Stromal cell of bone marrow (primary cell): ENCODE measurements around the gene LRRC15.
A peak's percentile ranks its signal among the peaks of the same experiment; 100 is the strongest.

Experiments used
- DNase-seq: peaks from one replicate; pipeline ENCODE4 v3.0.0-alpha.2; 2012; ENCODE audit warnings: low read depth

LRRC15 gene

DNA sequence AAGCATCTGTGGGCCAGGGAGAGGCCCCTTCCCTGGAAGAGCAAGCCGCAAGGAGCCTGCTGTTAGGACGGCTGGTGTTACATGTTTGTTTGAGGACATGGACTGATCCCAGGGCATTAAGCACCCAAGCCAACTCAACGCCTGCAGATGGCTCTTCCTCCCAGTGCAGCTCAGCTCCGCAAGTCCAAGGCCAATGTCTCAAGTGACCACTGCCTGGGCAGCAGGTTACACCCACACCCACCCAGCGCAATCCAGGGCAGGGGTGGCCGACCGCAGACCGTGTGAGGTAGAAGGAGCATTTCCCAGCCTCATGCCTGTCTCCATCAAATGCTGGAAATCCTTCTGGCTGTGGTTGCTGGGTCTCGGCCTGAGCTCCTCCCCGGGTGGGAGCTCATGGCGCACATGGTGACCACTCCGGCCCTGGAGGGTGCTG, 15.0 kb upstream of the LRRC15 start:
- no peak for DNase-seq

- DNase-seq, result no peak
Observed at GRCh38 chr3:194384156-194384555, 14.6 kb upstream of the LRRC15 start.

DNA sequence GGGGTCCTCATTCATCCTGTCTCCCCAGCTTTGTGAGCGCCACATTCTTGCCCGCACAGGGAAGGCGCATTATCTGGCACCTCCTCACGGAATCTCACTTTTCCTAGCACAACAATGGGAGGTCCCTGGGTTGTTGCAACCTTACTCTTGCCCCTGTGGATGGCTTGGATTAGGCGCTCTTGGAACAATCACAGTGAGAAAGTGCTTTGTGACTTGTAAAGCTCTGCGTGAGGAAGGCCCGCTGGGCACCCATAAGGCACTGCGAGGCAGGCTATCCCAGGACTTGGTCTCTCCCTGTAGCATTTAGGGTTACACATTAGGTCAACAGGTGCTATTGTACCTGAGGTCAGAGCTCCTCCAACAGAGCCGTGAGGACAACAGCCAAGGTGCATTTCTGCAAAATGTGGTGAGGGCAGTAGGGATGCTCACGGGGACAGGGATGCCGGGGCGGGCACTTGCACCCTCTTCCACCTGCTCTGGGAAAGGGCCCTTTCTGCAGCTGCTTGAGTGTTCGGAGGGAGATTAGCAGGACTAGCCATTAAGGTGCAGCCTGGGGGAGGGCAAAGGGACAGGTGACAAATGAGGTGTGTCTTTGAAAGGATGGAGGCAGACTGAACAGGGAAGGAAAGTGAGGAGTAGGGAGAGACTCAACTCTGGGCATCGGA, 13.9 kb upstream of the LRRC15 start:
- no peak for DNase-seq

- no peak for DNase-seq
Observed at GRCh38 chr3:194382892-194383223, 13.3 kb upstream of the LRRC15 start.

GRCh38 chr3:194382196-194382891, 12.8 kb upstream of the LRRC15 start:
- DNase-seq, result no peak

- DNase-seq, result no peak
Observed at GRCh38 chr3:194381460-194381875, 11.9 kb upstream of the LRRC15 start.

GRCh38 chr3:194380326-194380725, 10.8 kb upstream of the LRRC15 start:
- no peak for DNase-seq

DNA sequence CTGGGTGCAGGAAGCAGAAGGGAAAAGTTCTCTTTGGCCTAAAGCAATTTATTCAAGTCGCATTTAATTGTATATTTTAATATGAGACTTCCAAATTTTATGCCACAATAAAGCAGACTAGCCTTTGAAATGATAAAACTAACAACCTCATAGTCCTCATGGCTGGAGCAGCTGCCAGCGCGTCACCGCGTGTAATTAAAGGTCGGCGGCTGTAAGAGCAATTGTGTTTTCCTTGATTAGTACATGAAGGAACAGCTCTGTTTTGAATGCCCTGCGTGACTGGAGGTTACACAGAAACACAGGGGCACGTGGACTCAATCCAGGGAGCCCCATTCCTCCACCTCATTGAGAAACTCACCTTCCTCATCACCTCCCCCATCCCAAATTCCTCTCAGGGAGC, 10.1 kb upstream of the LRRC15 start:
- DNase-seq, result no peak

- no peak for DNase-seq
Observed at GRCh38 chr3:194379231-194379630, 9.7 kb upstream of the LRRC15 start.

DNA sequence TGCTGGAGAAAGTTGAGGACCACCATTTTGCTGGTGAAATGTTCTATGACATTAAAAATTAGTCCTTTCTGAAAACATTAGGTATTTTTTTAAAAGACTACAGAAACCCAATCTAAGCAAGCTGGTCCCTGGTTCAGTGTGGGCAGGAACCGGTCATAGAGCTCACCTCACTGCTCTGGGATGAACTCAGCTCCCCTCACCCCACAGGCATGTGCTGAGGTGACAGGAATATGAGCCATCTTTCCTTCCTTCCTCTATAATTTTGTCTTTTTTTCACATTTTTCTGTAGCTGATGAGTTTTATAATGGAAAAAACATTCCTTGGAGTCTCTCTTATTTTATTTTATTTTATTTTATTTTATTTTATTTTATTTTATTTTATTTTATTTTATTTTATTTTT, 8.2 kb upstream of the LRRC15 start:
- DNase-seq, result no peak

DNA sequence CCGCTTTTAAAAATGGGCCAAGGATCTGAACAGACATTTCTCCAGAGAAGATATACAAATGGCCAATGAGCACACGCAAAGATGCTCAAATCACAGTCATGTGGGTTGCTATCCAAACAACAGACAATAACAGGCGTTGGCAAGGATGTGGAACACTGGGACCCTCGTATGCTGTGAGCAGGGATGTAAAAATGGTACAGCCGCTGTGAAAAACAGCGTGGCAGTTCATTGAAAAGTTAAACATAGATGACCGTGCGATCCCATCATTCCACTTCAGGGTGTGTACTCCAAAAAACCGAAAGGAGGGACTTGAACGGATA, 6.7 kb upstream of the LRRC15 start:
- no peak for DNase-seq

GRCh38 chr3:194375473-194376240, 6.1 kb upstream of the LRRC15 start:
- no peak for DNase-seq

GRCh38 chr3:194374935-194375334, 5.4 kb upstream of the LRRC15 start:
- no peak for DNase-seq

- no peak for DNase-seq
Observed at GRCh38 chr3:194373899-194374298, 4.4 kb upstream of the LRRC15 start.

DNA sequence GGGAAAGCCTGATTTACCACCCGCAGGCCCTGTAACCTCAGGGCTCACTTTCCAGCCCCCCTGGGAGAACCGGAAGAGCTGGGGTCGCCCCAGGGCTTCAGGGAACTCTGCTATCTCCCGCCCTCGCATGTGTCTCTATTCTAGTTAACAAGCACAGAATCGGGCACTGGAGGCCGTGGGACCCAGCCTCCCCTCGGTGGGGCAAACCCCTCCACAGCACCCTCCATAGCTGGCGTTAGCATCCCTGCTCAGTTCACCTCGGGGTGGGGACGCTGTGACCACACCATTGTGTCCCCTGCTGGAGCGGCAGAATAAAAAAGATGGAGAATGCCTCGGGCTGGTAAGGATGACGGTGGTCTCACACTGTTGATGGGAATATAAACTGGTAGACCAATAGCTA, 3.5 kb upstream of the LRRC15 start:
- DNase-seq, result no peak

GRCh38 chr3:194370753-194371152, 1.2 kb upstream of the LRRC15 start:
- no peak for DNase-seq

DNA sequence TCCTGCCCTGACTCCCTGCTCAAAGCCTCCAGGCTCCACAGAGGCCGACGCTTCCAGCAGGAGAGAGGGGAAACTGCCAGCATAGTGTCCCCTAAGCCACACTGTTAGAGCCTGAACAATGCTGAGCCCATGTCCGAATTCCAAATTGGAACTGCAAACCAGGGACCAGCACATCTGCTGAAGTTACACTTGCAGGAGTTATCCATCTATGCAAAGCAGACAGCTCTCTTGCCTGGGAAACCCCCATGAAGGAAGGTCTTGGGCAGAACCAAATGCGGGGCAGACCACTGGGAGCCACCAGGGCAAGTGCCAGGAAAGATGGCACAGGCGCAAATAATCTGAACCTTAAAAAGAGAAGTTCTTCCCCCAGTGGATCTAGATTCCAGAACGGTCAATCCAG, 625 bp downstream of the LRRC15 start:
- DNase-seq, result no peak

DNA sequence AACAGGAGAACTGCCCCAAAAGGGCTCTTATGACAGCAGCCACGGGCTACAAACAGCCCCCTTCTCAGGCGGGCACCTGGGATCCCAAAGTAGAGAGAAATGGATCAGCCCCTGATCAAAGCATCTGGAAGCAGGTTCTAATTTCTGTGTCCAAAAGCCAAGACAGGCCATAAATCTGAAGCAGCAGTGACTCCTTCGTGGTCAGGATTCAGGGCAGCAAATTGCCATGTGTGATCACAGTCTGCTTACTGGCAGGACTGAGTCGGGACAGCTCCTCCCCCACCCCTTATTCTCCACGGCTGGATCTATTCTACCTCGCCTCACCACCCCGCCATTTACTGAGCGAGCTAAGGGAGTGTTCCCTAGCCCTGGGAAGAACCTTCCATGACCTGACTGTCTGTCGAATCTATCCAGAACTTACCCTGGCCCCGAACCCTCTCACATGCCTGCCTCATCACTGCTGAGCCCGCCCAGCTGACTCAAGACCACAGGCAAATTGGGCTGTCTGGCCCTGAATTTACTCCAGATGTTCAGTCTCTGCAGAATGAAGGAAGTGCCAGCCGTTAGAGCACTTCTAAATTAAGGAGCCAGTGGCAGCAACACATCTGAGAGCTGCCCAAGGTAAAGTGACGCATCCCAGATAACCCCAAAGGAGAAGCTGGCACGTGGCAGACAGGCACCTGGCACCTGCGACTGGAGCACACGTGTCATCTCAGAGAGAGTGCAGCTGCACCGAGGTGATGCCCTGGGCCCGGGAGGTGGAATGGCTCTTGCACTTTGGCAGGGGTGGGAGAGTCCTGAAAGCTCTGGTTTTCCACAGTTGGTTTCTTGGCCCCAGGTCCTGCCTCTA, 1.3 kb downstream of the LRRC15 start:
- DNase-seq, result peak; percentile 78

GRCh38 chr3:194365978-194366490, 3.5 kb downstream of the LRRC15 start:
- DNase-seq, result no peak

DNA sequence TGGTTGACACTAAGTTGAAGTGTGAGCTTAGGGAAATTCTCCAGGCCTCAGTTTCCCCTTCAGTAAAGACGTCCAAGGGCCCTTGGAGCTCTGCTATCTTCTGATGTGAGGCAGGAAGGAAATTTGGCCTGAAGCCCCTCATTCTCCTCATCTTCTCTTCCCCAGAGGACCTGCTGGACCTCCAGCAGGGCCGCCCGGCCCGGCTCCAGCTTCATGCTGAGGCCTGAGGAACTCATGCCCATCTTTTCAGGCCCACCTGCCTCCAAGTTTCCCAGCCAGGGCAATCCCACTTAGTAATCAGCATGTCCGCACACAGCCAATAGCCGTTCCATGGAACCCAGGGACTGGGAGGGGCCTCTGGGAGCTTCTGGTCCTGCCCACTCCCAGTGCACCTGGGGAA, 4.0 kb downstream of the LRRC15 start:
- no peak for DNase-seq

DNA sequence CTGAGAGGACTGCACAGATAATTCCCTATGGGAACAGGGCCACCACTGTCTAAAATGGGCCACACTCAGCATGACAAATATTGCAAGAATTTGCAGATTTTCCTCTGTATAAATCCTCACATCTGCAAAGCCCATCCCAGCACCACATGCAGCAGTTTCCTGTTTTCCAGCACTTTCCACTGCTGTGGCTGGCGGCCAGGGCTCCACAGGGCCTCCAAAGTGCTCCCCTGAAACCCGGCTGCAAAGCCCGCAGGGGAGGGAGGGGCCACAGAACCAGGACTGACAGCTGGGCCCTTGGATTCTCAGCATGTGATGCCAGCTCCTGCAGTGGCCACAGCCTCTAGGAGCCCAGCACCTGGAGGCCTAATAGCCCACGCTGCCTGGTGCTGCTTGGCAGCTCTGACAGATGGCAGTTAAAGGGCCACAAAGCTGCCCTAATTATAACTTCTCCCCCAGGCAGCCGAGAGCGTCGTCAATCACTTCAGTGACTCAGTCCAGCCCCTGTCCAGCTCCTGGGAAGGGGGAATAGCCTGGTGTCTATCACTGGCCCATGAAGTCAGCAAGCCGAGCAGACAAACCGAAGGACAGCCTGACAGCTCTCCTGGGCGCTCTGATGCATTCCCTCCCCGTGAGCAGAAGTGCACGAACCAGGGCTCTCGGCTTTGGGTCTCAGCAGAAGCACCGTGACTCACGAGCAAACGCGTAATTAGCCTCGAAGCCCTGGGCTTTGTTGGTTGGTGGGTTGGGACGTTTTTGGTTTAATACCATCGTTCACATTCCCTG, 4.7 kb downstream of the LRRC15 start:
- peak; percentile 57 for DNase-seq

GRCh38 chr3:194364314-194364651, 5.3 kb downstream of the LRRC15 start:
- no peak for DNase-seq
